Embryonic facial prominence (tissue), 1 donor: Measurements from ENCODE around the gene GPBP1L1.
"Not testable (repeated sequence)": the region's sequence is repeated elsewhere in the genome, so short reads cannot be mapped to it uniquely, and the experiment has no call there.

Experiments used
- DNase-seq: peaks from one replicate; pipeline ENCODE4 v3.0.0-alpha.2; 2016; ENCODE audit errors: extremely low spot score

The GPBP1L1 gene

DNA sequence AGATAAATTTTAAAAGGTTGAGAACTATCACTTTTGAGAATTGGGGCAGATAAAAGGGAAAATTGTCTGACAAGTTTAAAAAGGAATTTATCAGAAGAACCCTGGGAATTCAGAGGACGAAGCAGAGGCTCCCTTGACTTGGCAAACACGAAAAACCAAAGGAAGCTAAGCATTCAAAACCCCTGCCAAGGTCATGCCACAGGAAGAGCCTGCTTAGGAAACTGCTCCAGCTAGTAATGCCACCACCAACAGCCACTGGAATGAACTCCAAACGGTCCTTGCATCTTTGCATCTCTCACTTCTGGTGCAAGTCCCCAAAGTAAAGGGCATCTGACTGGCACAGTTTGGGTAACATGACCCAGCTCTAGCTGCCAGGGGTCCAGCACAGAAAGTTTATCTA lies 7.2 kb downstream of the GPBP1L1 start:
- no peak for DNase-seq

DNA sequence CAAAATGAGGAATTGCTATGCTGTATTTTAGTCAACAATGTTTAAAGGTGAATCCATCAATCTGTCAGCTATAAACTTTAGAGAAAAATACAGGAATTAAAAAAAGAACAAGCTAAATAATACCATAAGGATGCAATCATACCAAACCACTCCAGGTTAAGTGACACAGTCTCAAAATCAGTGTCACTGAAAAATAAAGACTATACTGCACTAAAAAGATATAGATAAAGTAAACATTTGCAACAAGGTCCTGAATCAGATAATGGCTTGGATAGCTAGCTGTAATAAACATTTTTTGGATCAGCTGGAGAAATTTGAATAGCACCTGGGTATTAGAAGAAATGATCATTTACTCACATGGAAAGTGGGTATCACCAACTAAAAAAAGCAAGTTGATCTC lies 7.8 kb downstream of the GPBP1L1 start:
- DNase-seq, result no peak

DNA sequence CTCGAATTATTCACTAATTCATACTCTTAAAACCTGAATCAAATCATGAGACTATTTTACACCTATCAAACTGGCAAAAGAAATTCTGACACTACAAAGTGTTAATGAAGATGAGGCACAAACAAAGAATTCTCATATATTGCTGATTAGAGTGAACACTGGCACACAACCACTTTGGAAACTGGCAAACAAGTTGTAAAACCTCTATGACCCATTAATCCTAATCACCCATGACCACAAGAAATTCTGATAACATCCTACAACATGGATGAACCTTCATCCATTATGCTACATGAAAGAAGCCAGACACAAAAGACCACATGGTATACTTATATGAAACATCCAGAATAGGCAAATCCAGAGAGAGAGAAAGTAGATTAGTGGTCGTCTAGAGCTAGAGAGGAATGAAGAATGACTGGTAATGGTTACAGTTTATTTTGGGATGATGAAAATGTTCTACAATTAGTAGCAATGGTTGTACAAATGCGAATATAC lies 8.5 kb downstream of the GPBP1L1 start:
- no peak for DNase-seq

DNA sequence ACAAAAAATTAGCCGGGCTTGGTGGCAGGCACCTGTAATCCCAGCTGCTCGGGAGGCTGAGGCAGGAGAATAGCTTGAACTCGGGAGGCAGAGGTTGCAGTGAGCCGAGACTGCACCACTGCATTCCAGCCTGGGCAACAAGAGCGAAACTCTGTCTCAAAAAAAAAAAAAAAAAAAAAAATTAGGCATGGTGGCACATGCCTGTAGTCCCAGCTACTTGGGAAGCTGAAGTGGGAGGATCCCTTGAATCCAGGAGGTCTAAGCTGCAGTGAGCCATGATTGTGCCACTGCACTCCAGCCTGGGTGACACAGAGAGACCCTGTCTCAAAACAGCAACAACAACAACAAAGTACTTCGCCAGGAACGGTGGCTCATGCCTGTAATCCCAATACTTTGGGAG lies 9.8 kb downstream of the GPBP1L1 start:
- not testable (repeated sequence) for DNase-seq

DNA sequence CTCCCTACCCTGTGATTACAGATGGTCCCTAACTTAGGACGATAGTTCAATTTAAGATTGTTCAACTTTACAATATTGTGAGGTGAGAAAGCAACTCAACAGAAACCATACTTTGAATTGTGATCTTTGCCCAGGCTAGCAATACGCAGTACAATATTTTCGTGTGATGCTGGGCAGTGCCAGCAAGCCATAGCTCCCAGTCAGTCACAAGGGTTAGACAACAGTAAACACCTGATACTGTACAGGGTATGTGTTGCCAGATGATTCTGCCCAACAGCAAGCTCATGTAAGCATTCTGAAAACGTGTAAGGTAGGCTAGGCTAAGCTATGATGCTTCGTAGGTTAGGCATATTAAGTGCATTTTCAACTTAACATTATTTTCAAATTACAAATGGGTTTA lies 11.9 kb downstream of the GPBP1L1 start:
- DNase-seq, result no peak

DNA sequence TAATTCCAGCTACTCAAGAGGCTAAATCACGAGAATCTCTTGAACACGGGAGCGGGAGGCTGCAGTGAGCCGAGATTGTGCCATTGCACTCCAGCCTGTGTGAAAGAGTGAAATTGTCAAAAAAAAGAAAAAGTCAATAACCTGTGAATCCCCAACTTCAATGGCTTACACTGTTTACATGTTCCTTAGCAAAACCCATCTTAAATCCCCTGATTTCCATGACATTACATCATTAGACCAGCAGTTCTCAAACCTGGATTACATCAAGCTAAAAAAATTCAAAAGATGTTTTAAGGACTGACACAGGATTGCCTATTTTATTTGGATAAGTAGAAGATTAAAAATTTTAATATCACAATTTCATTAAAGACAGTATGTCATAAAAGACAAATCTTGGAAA lies 12.4 kb downstream of the GPBP1L1 start:
- no peak for DNase-seq

DNA sequence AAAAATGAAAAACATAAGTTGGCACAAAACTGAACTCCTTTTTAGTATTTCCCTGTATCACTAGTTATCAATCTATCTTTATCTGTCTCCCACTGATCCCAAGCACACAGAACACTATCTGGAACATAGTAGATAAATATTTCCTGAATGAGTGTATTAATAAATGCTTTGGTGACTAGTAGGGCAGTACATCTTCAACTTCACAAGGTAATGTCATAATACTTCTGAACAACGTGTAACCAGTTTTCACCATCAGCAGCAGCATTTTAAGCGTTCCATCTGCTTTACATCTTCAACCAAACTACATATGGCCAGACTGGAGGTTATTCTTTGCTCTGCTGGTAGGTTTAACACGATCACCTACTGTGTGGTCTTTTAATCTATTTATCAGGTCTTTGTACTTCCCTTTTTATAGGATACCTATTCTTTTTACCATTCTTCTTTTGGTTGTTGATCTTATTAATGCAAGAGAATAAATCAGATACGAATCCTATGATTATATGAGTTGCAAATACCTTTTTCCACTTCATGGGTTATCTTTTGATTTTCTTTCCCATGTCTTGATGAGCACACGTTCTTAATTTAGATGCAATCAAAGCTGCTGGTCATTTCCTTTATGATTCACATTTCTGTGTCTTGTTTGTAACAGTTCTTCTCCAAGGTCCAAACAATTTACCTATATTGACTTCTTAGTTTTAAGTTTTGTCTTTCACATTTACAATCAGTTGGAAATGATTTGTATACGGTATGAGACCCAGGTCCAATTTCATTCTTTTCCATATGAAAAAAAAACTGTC lies 16.3 kb downstream of the GPBP1L1 start:
- DNase-seq, result no peak

DNA sequence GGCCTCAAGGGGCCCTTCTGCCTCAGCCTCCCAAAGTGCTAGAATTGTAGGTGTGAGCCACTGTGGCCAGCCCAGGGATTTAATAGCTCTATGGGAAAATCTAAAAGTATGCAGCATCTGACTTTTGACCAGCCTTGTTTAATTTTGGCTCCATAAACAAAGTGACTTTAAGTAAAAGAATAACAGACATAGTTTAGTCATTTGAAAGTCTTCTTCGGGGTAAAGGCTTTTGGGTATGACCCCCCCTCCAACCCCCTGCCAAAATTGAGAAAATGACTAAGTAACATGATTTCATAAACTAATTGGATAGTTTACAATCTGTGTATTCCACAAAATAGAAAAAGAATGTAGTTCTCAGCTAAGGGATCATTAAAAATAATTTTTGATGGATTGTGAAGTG lies 17.0 kb downstream of the GPBP1L1 start:
- no peak for DNase-seq

DNA sequence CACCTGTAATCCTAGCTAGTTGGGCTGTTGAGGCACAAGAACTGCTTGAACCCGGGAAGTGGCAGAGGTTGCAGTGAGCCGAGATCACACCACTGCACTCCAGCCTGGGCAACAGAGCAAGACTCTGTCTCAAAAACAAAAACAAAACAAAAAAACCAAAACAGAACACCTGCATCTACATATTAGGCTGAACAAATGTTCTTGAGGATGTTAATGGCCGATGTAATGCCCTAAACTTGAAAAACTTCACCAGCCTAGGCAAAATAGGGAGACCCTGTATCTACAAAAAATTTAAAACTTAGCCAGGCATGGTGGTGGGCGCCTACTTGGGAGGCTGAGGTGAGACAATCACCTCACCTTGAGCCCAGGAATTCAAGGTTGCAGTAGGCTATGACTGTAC lies 17.8 kb downstream of the GPBP1L1 start:
- DNase-seq, result no peak

DNA sequence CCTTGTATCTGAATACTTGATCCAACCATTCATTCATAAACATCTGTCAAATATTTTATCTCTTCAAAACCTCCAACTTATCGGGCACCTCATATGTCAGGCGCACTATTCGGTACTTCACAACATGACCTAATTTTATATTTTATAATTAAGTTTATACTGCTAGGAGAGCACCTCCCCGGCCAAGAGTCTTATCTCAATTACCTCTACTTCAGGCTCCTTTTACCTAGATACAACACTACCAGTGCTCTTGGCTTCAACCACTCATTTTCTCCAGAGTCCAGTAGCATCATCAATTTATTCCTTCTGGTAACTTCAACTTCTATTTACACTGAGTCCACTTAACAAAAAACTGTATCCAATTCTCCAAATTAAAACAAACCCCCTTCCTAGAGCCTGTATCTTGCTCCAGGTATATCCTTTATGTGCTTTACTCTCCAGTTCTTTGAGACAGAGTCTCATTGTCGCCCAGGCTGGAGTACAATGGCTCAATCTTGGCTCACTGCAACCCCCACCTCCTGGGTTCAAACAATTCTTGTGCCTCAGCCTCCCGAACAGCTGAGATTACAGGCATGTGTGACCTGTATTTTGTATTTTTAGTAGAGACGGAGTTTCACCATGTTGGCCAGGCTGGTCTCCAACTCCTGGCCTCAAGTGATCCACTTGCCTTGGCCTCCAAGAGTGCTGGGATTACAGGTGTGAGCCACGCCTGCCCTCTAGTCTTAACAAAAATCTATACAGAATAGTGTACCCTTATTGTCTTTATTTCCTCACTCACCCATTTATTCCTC lies 18.8 kb downstream of the GPBP1L1 start:
- no peak for DNase-seq

DNA sequence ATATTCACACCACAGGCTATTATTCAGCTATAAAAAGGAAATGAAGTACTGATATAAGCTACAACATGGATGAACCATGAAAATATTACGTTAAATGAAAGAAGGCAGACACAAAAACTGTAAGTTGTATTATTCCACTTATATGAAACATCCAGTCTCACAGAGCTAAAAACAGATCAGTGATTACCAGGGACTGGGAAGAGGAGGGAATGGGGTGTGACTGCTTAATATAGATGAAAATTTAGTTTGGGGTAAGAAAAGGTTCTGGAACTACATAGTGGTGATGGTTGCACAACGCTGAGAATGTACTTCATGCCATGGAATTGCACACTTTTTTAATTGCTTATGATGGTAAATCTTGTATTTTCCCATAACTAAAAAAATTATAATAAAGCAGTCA lies 19.5 kb downstream of the GPBP1L1 start:
- DNase-seq, result no peak

DNA sequence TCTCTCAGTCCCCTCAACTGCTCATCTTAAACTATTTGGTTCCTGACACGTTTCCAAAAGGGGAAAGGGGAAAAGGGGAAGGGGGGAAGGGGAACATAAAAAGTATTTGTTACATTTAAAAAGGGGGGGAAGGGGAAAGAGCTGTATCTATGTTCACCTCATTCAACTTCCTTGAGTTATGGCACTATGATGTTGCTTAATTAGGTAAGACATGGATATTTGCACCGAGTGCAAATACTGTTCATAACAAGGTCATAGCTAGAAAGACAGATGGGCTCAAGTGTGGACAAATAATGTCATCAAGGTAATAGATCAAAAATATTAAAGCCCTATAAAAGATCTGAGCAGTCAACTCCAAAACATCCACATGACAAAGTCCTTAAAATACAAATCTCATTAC lies 26.0 kb downstream of the GPBP1L1 start:
- DNase-seq, result no peak

DNA sequence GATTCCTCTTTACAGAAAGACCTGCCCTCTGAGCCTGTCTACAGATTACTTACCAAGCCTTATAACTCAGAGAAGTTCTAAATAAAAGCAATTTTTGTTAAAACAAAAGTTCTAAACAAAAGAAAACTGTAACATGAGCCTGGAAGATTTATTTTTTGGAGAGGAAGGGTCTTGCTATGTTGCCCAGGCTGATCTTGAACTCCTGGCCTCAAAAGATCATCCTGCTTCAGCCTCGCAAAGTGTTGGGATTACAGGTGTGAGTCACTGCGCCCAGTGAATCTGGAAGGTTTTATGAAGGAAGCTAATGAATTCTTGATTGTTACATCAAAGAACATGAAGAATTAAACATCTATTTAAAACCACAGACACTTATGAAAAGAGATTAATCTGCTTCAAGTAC lies 27.1 kb downstream of the GPBP1L1 start:
- DNase-seq, result no peak

DNA sequence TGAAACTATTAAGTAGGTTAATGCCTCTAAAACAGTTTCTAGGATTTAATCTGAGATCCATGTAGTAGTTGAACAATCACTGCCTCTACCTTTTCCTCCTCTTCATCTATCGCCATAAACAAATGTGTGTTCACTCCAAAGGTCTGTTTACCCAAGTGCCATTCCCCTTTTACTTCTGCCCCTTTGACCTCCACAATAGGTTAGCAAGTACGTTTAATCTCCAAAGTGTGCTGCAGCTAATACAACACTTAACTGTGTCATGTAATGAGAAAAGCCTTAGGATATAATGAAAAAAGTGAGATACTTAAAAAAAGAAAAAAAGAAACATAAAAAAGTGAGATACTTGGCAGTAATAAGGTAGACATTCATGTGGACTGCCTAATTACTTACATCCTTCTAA lies 28.2 kb downstream of the GPBP1L1 start:
- no peak for DNase-seq

DNA sequence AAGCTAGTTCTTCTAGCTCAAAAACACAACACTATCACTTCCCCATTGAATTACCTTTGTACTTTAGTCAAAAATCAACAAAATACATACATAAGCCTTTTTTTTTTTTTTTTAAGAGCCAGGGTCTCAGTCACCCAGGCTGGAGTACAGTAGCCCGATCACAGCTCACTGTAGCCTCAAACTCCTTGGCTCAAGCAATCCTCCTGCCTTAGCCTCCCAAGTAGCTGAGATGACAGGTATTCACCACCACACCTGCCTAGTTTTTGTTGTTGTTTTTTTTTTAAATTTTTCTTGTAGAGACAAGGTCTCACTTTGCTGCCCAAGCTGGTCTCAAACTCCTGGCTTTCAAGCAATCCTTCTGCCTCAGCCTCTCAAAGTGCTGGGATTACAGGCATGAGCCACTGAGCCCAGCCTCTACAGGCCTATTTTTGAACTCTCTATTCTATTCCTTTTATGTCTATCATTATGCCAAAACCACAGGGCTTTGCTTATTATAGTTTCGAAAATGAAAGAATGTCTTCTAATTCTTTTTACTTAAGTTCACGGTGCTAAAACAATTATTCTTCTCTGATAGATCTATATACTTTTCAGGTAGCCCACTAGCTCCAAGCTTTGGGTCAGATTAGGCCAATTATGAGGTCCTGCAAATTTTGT lies 29.6 kb downstream of the GPBP1L1 start:
- DNase-seq, result no peak

DNA sequence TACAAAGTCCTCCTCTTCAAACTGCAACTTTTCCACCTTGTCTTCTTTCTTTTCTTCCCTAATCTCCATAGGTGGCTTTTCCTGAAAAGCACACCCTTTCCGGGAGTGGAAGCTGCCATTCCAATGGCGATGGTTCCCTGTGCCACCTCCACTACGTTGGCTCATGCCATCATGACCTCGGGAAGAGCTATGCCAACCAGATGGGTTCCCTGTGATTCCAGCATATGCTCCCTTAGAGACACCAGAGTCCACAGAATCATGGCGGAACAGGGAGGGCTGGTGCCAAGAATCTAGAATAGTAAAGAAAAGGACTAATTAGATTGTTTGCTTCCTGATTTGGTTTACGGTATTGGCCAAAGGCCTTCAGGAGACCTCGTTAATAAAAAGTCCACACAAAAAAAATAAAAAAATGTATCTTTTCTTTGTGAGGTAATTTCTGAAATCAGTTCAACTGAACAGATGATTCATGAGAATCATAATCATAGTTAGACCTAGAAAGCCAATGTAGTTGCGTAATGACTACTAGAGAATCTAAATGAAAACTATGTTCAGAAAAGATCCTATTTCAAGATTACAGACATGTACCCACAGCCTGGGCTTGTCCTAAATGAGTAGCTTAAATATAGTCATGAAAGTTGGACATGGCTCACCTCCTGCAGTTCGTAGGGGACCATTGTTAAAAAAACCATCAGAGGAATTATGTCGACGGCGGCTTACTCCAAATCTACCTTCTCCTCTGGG lies 31.6 kb downstream of the GPBP1L1 start:
- no peak for DNase-seq

DNA sequence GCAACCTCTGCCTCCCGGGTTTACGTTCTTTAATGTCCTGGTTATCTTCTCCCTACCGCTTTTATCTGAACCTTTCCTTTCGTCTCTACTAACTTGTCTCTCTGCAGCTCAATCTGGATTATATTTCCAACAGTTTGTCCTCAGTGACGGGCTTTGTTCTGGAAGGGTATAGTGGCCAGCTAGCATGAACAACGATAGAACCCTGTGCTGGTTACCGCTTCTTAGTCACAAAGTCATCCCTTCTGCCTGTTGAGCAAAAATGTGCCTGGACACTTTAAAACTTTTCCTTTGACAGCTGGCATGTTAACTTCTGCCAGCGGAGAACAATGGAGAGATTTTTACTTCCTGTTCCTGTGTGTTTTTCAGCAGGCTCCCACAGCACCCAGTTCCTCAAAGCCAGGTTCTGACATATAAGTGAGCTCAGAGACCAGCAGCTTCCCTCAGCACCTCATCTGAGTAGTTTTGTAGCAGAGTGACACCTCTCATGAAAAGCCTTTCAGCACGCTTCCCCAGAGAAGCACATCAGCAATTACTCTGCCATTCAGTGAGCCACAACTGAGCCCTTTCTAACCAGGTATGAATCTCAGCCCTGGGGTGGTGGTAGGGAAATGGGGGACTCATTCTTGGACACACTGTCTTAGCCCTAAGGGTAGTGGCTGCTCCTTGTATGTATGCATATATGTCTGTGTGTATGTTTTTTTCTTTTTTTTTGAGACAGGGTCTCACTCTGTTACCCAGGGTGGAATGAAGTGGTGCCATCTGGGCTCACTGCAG lies 38.9 kb downstream of the GPBP1L1 start:
- DNase-seq, result no peak

DNA sequence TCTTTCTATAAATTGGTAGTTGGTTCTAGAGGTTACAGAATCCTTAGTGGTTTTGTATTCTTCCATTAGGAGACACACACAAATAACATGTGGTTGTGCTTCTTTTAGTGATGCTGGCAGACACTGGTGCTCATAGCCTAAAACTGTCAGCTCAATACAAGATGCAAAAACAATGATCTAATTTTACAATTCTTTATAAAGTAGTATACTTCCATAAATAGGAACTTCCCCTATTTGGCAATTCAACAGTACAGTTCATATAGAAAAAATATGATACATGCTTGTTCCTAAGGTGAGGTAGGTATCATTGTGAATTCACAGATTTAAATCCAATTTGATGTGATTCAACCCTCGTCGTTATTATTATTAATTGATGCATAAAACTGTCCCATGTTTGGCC lies 41.7 kb downstream of the GPBP1L1 start:
- no peak for DNase-seq

DNA sequence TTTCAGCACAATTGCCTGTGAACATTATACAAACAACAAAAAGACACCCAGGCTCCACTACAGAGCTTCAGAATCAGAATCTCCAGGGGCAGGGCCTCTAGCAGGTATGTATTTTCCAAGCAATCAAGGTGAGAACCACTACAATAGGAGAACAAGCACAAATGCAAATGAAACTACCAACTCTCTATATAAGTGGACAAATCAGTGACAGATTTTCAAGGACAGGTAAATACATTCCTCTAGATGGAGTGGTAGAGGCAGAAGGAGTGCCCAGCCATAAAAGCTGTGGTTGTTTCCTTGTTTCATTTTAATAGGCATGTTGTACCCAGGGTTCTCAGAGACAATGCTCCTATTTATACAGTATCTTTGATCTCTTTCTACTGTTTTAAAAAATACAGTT lies 42.4 kb downstream of the GPBP1L1 start:
- no peak for DNase-seq

DNA sequence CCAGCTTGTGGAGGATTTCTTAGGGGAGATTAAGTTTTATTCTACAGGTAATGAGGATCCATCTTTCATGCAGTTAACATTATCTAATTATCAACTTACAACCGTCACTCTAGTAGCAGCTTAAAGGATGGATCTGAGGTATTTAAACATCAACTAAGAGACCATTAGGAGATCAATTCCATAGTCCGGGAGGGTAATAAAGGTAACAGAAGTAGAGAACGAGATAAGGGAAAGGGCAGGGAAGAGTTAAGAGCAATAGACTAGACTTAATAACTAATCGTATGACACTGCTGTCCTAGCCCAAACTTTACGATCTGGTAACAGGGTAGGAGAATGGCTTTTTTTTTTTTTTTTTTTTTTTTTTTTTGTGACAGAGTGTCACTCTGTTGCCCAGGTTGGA lies 43.0 kb downstream of the GPBP1L1 start:
- no peak for DNase-seq

DNA sequence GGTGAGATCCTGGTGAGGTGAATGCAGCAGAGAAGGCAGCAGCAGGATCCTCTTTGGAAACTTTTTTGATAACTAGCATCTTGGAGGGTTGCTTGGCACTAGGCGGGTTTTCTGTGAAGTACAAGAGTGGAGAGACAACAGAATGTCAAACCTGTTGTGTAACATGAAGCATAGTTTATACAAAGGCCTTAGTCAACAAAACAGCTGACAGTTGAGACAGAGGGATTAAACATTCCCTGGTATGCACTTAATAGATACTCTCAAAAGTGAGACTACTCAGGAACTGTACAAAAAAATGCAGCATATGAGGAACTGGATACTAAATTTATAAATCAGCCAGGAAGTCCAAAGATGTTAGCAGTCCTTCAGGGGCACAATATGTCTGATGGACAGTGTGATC lies 46.0 kb downstream of the GPBP1L1 start:
- no peak for DNase-seq
